GM12891 (cell line): ENCODE data around the gene SMARCA1.

Source experiments
- POLR2AphosphoS5 ChIP-seq: IDR thresholded peaks from 2 replicates; pipeline ENCODE4 v1.6.1; 2011; ENCODE audit warnings: low read depth, low read length, control low read depth
- SPI1 ChIP-seq: IDR thresholded peaks from 2 replicates; pipeline ENCODE4 v1.6.1; 2011; ENCODE audit warnings: low read depth, low read length, control low read depth

- no peak for TF ChIP-seq POLR2AphosphoS5
- no peak for TF ChIP-seq SPI1
Observed at GRCh38 chrX:129566073-129566472, 42.8 kb upstream of the SMARCA1 start.
